22Rv1 (cell line): ENCODE results near the gene GAREM1.

Source experiments
- H3K27ac ChIP-seq: fragments of 450-650 bp; 2 replicates; pipeline ENCODE4 v1.5.1; 2017
- ZFX ChIP-seq: fragments of 450-650 bp; IDR thresholded peaks from 2 replicates; pipeline ENCODE4 v1.6.1; 2017; ENCODE audit warnings: antibody characterized with exemption, borderline replicate concordance
- TF ChIP-seq, protein P1 (sequence below): fragments of 450-650 bp; IDR thresholded peaks from 2 replicates; pipeline ENCODE4 v1.5.1; 2017; ENCODE audit warnings: mild to moderate bottlenecking

GAREM1 gene

DNA sequence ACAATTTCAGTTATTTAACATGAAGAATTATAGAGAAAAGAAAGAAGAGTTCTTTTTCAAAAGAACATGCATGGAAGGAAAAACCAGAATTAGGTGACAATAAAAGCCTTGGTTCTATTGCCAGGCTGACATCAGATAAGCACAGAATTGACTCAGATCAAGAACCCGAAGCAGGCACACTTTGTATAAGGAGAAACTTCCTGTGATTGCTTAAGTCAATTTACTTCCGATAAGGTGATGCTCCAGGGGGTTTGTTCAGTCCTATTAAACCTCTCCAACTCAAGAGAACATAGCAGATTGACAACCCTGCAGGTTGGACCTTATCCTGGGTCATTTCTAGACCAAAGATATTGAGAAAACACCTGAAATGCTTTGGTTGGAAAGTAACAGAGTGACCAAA is 31.4 kb downstream of the GAREM1 start:
- TF ChIP-seq ZFX = no peak
- TF ChIP-seq, protein P1, sequence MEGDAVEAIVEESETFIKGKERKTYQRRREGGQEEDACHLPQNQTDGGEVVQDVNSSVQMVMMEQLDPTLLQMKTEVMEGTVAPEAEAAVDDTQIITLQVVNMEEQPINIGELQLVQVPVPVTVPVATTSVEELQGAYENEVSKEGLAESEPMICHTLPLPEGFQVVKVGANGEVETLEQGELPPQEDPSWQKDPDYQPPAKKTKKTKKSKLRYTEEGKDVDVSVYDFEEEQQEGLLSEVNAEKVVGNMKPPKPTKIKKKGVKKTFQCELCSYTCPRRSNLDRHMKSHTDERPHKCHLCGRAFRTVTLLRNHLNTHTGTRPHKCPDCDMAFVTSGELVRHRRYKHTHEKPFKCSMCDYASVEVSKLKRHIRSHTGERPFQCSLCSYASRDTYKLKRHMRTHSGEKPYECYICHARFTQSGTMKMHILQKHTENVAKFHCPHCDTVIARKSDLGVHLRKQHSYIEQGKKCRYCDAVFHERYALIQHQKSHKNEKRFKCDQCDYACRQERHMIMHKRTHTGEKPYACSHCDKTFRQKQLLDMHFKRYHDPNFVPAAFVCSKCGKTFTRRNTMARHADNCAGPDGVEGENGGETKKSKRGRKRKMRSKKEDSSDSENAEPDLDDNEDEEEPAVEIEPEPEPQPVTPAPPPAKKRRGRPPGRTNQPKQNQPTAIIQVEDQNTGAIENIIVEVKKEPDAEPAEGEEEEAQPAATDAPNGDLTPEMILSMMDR = no peak
- no peak overlapping the region for H3K27ac ChIP-seq

DNA sequence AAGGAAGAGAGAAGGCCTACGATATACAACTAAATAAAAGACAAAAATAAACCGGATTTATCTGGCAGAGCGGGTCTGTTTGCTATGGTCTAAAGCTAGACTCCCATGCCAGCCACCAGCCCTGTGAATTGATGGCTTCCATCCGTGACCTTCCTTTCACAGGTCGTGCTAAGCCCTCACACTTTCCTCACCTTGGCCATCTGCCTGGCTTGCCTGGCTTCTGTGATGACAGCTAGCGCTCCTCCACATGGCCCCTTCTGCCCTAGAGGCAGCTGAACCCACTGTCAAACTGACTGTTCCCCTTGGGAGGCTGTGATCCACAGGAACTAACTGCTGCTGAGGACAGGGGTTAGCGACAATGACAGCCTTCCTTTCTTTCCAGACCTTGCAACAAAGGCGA is 32.5 kb downstream of the GAREM1 start:
- TF ChIP-seq, protein P1 = no peak
- no peak for TF ChIP-seq ZFX

DNA sequence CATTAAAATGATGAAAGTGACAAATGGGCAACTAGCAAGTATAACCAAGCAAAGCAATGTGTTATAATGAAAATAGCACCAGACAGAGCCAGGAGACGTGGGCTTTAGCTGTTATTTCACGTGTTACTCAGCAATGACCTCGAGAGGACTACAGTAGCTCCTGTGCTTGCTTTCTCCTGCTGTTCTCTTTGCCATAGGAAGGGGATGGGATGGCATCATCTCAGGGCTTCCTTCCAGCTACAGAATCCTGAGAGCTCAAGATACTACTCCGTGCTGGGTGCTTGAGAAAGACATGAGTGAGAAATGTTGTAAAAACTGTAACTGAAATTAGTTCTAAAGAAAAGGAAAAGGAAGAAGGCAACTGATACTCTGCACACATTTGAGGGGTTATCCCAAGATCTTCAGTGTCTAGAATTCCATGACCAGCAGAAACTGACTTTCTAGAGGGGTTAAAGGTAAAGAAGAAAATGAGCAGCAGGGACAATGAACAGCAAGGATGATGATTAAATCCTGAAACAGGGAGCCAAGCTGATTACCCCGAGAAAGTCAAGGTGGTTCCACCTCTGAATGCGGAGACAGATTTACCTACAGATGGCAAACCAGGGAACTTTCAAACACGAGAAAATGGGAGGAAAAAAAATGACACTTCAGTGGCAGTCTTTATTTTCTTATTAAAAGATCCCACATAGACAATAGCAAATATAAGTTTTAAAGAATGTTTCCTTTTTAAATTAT is 33.4 kb downstream of the GAREM1 start:
- no peak overlapping the region for H3K27ac ChIP-seq
- TF ChIP-seq, protein P1 = no peak

More for the DNA sequence above, 32.5 kb downstream of the GAREM1 start:
- no peak overlapping the region for H3K27ac ChIP-seq

DNA sequence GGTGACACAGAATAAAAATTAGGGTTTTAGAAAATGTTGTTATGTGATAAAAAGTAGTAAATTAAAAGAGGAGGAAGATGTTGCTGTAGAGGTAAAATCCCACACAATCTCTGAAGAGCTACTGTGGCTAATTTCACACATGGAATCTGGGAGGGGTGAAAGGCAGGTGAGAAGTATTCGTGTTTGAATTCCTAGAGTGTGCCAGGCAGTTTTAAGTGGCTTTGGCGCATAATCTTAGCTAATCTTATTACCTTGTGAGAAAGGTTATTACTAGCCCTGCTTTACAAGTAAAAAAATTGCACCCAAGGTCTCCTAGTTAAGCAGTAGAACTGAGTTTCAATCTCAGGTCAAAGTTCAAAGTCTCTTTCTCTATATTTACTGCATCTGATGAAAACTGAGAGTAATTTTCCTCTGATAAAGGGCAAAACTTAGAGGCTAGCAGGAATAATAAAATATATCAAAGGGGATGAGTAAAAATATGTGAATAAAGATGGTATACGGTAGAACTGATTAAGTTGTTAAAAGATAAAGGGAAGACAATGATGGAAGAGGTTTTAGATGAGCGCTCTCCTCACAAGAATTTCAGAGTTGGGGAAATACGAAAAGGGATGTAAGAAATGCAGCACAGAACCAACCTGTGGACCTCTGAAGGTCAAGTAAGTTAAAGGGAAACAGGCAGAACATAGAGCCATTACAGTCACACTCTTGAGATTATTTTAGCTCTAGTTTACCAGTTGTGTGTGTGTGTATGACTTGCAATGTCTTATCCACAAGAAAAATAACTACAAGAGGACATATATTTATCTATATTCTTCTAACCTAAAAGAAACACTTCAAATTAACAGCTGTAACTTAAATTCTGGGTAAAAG is 34.8 kb downstream of the GAREM1 start:
- TF ChIP-seq, protein P1 = no peak
- H3K27ac ChIP-seq = no peak overlapping the region

DNA sequence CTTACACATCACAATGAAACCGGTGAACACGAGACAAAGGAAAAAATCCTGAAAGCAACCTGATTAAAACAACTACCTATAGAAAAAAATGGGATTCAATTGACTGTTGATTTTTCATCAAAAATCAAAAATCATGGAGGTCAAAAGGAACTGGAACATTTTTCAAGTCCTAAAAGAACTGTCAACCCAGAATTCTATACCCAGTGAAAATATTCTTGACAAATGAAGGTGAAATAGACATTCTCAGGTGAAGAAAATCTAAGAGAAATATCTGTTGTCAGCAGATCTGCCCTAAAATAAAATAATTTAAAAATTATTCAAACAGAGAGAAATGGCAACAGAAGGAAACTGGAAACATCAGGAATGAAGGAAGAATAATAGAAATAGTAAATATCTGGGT is 38.9 kb downstream of the GAREM1 start:
- TF ChIP-seq, protein P1 = no peak
- TF ChIP-seq ZFX = no peak
- H3K27ac ChIP-seq = no peak overlapping the region

DNA sequence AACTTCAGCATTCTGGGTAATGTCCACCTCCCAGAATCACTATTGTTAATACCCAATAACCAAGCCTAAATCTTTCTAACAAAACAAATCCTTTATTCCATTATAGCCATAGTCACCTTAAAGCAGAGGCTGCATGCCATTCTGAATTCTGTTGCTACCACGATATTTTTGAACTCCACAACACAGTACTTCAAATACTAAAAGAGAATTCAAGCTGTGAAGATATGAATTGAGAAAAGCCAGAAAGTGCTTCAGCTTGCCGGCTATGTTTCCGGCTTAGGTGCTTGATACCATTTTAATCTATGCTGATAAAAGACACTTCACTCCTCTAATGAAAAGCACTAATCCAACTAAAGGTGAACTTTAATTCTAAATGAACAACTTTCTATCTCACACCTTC is 41.3 kb downstream of the GAREM1 start:
- TF ChIP-seq ZFX = no peak
- TF ChIP-seq, protein P1 = no peak

More for the DNA sequence above, 41.3 kb downstream of the GAREM1 start:
- no peak overlapping the region for H3K27ac ChIP-seq
